Keratinocyte (primary cell): Measurements from ENCODE around the gene NPAS3. TPM values are rescaled to one million over a fixed set of nuclear protein-coding genes. Genes with fewer than 3 reads are reported as not detected.

ENCODE experiments used
- DNase-seq: peaks from one replicate; pipeline ENCODE4 v3.0.0-alpha.2; 2011; ENCODE audit warnings: low read depth, missing footprints, low spot score
- FAIRE-seq: peaks from 2 replicates; lab custom pipeline; 2011; peaks lifted over from hg19 to GRCh38; lab: Jason Lieb, UNC
- H2AFZ ChIP-seq: 2 replicates; pipeline ENCODE4 v1.6.0; 2012; ENCODE audit warnings: low read length, control low read depth, inconsistent platforms; ENCODE audit not compliant: control insufficient read depth
- H3K27ac ChIP-seq: 2 replicates; pipeline ENCODE4 v1.5.1; 2011; ENCODE audit warnings: low read length; ENCODE audit not compliant: control insufficient read depth, insufficient read depth
- H3K27me3 ChIP-seq: 3 replicates; pipeline ENCODE4 v1.6.0; 2011; ENCODE audit warnings: low read length; ENCODE audit not compliant: control insufficient read depth, insufficient read depth; ENCODE audit errors: extremely low read depth
- H3K36me3 ChIP-seq, 2 experiments: 2 replicates in 1 of 2; 3 replicates in 1 of 2; pipeline ENCODE4 v1.5.1; 2011; ENCODE audit warnings: low read length in 2 of 2, mild to moderate bottlenecking in 1 of 2; ENCODE audit not compliant: control insufficient read depth in 2 of 2, insufficient read depth in 2 of 2; ENCODE audit errors: extremely low read depth in 1 of 2
- H3K4me1 ChIP-seq: 3 replicates; pipeline ENCODE4 v1.5.1; 2011; ENCODE audit warnings: low read length; ENCODE audit not compliant: control insufficient read depth, insufficient read depth; ENCODE audit errors: extremely low read depth
- H3K4me2 ChIP-seq: 3 replicates; pipeline ENCODE4 v1.6.0; 2011; ENCODE audit warnings: low read depth, low read length; ENCODE audit not compliant: control insufficient read depth, insufficient read depth; ENCODE audit errors: extremely low read depth
- H3K4me3 ChIP-seq, 3 experiments: fragments of 200-600 bp in 1 of 3; sonication (generic) in 1 of 3; 2 replicates in 2 of 3; 3 replicates in 1 of 3; pipeline ENCODE4 v1.5.1; 2011 to 2016; ENCODE audit warnings: low read length in 3 of 3, mild to moderate bottlenecking in 3 of 3, control low read depth in 2 of 3, inconsistent platforms in 1 of 3, low read depth in 1 of 3, mixed read lengths in 1 of 3, mixed run types in 1 of 3, moderate library complexity in 1 of 3; ENCODE audit not compliant: control insufficient read depth in 2 of 3, insufficient read depth in 2 of 3; ENCODE audit errors: extremely low read depth in 1 of 3
- H3K79me2 ChIP-seq: 2 replicates; pipeline ENCODE4 v1.6.0; 2012; ENCODE audit warnings: low read length; ENCODE audit not compliant: control insufficient read depth, insufficient read depth
- H3K9ac ChIP-seq: 3 replicates; pipeline ENCODE4 v1.6.0; 2011; ENCODE audit warnings: low read length; ENCODE audit not compliant: control insufficient read depth, insufficient read depth; ENCODE audit errors: extremely low read depth
- H3K9me1 ChIP-seq: 3 replicates; pipeline ENCODE4 v1.6.0; 2011; ENCODE audit warnings: low read length; ENCODE audit not compliant: control insufficient read depth, insufficient read depth; ENCODE audit errors: extremely low read depth
- H3K9me3 ChIP-seq: 2 replicates; pipeline ENCODE4 v1.5.1; 2012; ENCODE audit warnings: low read depth, low read length; ENCODE audit not compliant: control insufficient read depth
- H4K20me1 ChIP-seq: 3 replicates; pipeline ENCODE4 v1.6.0; 2011; ENCODE audit warnings: low read length; ENCODE audit not compliant: control insufficient read depth, insufficient read depth; ENCODE audit errors: extremely low read depth
- CTCF ChIP-seq, 3 experiments: IDR thresholded peaks in 1 of 3; conservative IDR thresholded peaks in 1 of 3; optimal IDR thresholded peaks in 1 of 3; 2 replicates in 2 of 3; 3 replicates in 1 of 3; pipeline versions ENCODE3 to v1.5.1; 2011; ENCODE audit warnings: low read length in 3 of 3, mild to moderate bottlenecking in 3 of 3, moderate library complexity in 2 of 3, control low read depth in 1 of 3, inconsistent platforms in 1 of 3; ENCODE audit not compliant: insufficient read depth in 2 of 3; ENCODE audit errors: extremely low read depth in 1 of 3
- EZH2 ChIP-seq: IDR thresholded peaks from one replicate; pipeline ENCODE4 v1.6.1; 2012; ENCODE audit warnings: inconsistent platforms, mild to moderate bottlenecking, low read length, moderate library complexity
- dilution Hi-C: fragments of 300-500 bp; cut with MboI; formaldehyde crosslinking; loops from one replicate; pipeline ENCODE4 v1.7.0; 2020; ENCODE audit warnings: low sequenced_read_pairs; ENCODE audit not compliant: extremely low pct_ligation_motif_present
- polyA plus RNA-seq, 5 experiments: library from polyadenylated mRNA; depleted of rRNA in 3 of 5; stranded (reverse) in 3 of 5; stranded (forward) in 1 of 5; unstranded in 1 of 5; fragments of >200 nt; gene quantifications; 1 replicate in 1 of 5; 2 replicates in 3 of 5; 3 replicates in 1 of 5; pipeline versions ENCODE4 v1.2.1 to v1.2.3, GENCODE V29; 2011 to 2012; ENCODE audit warnings: missing spikeins in 2 of 5, low read depth in 1 of 5, low replicate concordance in 1 of 5

The NPAS3 gene
- polyA plus RNA-seq, 1 donor (not counting 4 experiments of a cell fraction or from before 2014, with no cell fraction given), result 0.07 TPM

- Histone ChIP-seq H3K4me2 (no peak overlapping the region), H3K79me2 (no peaks in the 10 kb centered on the region), H3K9me1 (no peaks in the 10 kb centered on the region), H3K27ac (no peak overlapping the region), H3K4me3 (no peak overlapping the region), H3K27me3 (no peaks in the 10 kb centered on the region), H2AFZ (no peak overlapping the region), H3K36me3 (no peaks in the 10 kb centered on the region), H4K20me1 (no peaks in the 10 kb centered on the region), H3K9ac (no peak overlapping the region), H3K4me1 (no peaks in the 10 kb centered on the region), H3K9me3 (no peaks in the 10 kb centered on the region)
- DNase-seq (no peak), FAIRE-seq (no peak)
- no peak for TF ChIP-seq CTCF (optimal IDR thresholded peaks at IDR 0.05 in 1 of 3, IDR thresholded peaks at IDR 0.05 in 1 of 3, conservative IDR thresholded peaks at IDR 0.05 in 1 of 3; ENCODE audit: extremely low read depth in 1 of 3, insufficient read depth in 2 of 3, low read length in 3 of 3)
- no peak for TF ChIP-seq EZH2
- dilution Hi-C loops, result no loop called here
These were observed 789.4 kb downstream of the NPAS3 start for GRCh38 chr14:33728010-33728498.

GRCh38 chr14:33730156-33730555 is 791.5 kb downstream of the NPAS3 start:
- DNase-seq (no peak), FAIRE-seq (no peak)
- no peaks in the 10 kb centered on the region for H3K79me2 ChIP-seq
- TF ChIP-seq EZH2 (no peak), CTCF (optimal IDR thresholded peaks at IDR 0.05 in 1 of 3, IDR thresholded peaks at IDR 0.05 in 1 of 3, conservative IDR thresholded peaks at IDR 0.05 in 1 of 3; ENCODE audit: extremely low read depth in 1 of 3, insufficient read depth in 2 of 3, low read length in 3 of 3) (no peak)
- H3K4me1 ChIP-seq, result no peaks in the 10 kb centered on the region
- no peaks in the 10 kb centered on the region for H4K20me1 ChIP-seq
- H3K4me2 ChIP-seq, result no peak overlapping the region
- H3K27ac ChIP-seq, result no peak overlapping the region
- no peaks in the 10 kb centered on the region for H3K9me3 ChIP-seq
- H3K27me3 ChIP-seq, result no peaks in the 10 kb centered on the region
- H3K36me3 ChIP-seq, result no peaks in the 10 kb centered on the region
- H3K4me3 ChIP-seq, result no peak overlapping the region
- H2AFZ ChIP-seq, result no peak overlapping the region
- no peaks in the 10 kb centered on the region for H3K9me1 ChIP-seq
- H3K9ac ChIP-seq, result no peak overlapping the region
- dilution Hi-C loops, result no loop called here
